Neural progenitor cell (in vitro differentiated cells): ENCODE data around the gene ARMC3.

Source experiments
- EZH2 ChIP-seq: fragments of 200-600 bp; sonication (generic); IDR thresholded peaks from 2 replicates; pipeline ENCODE4 v1.6.1; 2017; ENCODE audit warnings: antibody characterized with exemption, mild to moderate bottlenecking, moderate library complexity
- TF ChIP-seq, protein P1 (sequence below): fragments of 200-600 bp; sonication (generic); IDR thresholded peaks from 2 replicates; pipeline ENCODE4 v1.5.1; 2017; ENCODE audit warnings: antibody characterized with exemption, mild to moderate bottlenecking

- TF ChIP-seq, protein P1, sequence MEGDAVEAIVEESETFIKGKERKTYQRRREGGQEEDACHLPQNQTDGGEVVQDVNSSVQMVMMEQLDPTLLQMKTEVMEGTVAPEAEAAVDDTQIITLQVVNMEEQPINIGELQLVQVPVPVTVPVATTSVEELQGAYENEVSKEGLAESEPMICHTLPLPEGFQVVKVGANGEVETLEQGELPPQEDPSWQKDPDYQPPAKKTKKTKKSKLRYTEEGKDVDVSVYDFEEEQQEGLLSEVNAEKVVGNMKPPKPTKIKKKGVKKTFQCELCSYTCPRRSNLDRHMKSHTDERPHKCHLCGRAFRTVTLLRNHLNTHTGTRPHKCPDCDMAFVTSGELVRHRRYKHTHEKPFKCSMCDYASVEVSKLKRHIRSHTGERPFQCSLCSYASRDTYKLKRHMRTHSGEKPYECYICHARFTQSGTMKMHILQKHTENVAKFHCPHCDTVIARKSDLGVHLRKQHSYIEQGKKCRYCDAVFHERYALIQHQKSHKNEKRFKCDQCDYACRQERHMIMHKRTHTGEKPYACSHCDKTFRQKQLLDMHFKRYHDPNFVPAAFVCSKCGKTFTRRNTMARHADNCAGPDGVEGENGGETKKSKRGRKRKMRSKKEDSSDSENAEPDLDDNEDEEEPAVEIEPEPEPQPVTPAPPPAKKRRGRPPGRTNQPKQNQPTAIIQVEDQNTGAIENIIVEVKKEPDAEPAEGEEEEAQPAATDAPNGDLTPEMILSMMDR = no peak
- no peak for TF ChIP-seq EZH2
These were observed 77.3 kb downstream of the ARMC3 start for GRCh38 chr10:23005150-23005549.
